HEK293T (cell line): Measurements from ENCODE around the gene RPL31.

Experiments used
- ARNT ChIP-seq: fragments of 450-650 bp; IDR thresholded peaks from 2 replicates; pipeline ENCODE4 v1.6.1; 2017; ENCODE audit warnings: mild to moderate bottlenecking
- CTBP1 ChIP-seq: fragments of 450-650 bp; IDR thresholded peaks from 2 replicates; pipeline ENCODE4 v1.6.1; 2016; ENCODE audit warnings: borderline replicate concordance
- HDGF ChIP-seq: fragments of 450-650 bp; IDR thresholded peaks from 2 replicates; pipeline ENCODE4 v1.6.1; 2017; ENCODE audit warnings: antibody characterized with exemption, borderline replicate concordance
- L3MBTL2 ChIP-seq: fragments of 450-650 bp; conservative IDR thresholded peaks from 2 replicates; pipeline ENCODE4 v1.6.1; 2016; ENCODE audit warnings: mild to moderate bottlenecking
- LEF1 ChIP-seq: fragments of 450-650 bp; IDR thresholded peaks from 2 replicates; pipeline ENCODE4 v1.6.1; 2017; ENCODE audit warnings: mild to moderate bottlenecking, borderline replicate concordance
- NFRKB ChIP-seq: fragments of 450-650 bp; IDR thresholded peaks from 2 replicates; pipeline ENCODE4 v1.6.1; 2016; ENCODE audit warnings: mild to moderate bottlenecking, moderate library complexity
- SUZ12 ChIP-seq: fragments of 450-650 bp; IDR thresholded peaks from 2 replicates; pipeline ENCODE4 v1.6.1; 2016; ENCODE audit warnings: mild to moderate bottlenecking

GRCh38 chr2:101026923-101027469 lies 24.9 kb downstream of the RPL31 start:
- TF ChIP-seq HDGF (no peak), L3MBTL2 (no peak), ARNT (no peak), NFRKB (no peak), CTBP1 (no peak), SUZ12 (no peak), LEF1 (no peak)
